ENCODE measurements around the gene MARCO.

Gene MARCO

GRCh38 chr2:118906186-118906585, 35.8 kb upstream of the MARCO start:
- no peak overlapping the region for H3K4me3 ChIP-seq (ENCODE audit: insufficient read length, low read depth)
- H3K9ac ChIP-seq (ENCODE audit: insufficient read length, low read depth): no peak overlapping the region
- peaks cover 3% of the 10 kb centered on the region for H3K4me1 ChIP-seq (ENCODE audit: insufficient read depth, insufficient read length)
- no peaks in the 10 kb centered on the region for H3K36me3 ChIP-seq (ENCODE audit: insufficient read depth, insufficient read length, low read length)
- H3K9me3 ChIP-seq (ENCODE audit: insufficient read depth, low read length): peaks cover 5% of the 10 kb centered on the region; the same call in 1 of the 2 replicates
- no peak for DNase-seq (ENCODE audit: low read depth, low spot score)
- H3K27me3 ChIP-seq (ENCODE audit: insufficient read depth, insufficient read length): no peaks in the 10 kb centered on the region
- no peak for TF ChIP-seq YY1 (IDR thresholded peaks at IDR 0.05; ENCODE audit: insufficient read depth, insufficient read length)

- Histone ChIP-seq H3K9me3 (ENCODE audit: insufficient read depth, low read length) (no peaks in the 10 kb centered on the region), H3K4me1 (ENCODE audit: insufficient read depth, insufficient read length) (no peaks in the 10 kb centered on the region), H3K27me3 (ENCODE audit: insufficient read depth, insufficient read length) (no peaks in the 10 kb centered on the region), H3K9ac (ENCODE audit: insufficient read length, low read depth) (no peak overlapping the region), H3K4me3 (ENCODE audit: insufficient read length, low read depth) (no peak overlapping the region), H3K36me3 (ENCODE audit: insufficient read depth, insufficient read length, low read length) (no peaks in the 10 kb centered on the region)
- no peak for TF ChIP-seq SUZ12 (IDR thresholded peaks at IDR 0.05; ENCODE audit: extremely low read depth, insufficient read depth, insufficient read length)
- no peak for TF ChIP-seq YY1 (IDR thresholded peaks at IDR 0.05; ENCODE audit: insufficient read depth, insufficient read length)
- TF ChIP-seq ZNF274 (IDR thresholded peaks at IDR 0.05; ENCODE audit: low read depth, low read length): no peak
- no peak for DNase-seq (ENCODE audit: low read depth, low spot score)
These were observed 34.2 kb upstream of the MARCO start for GRCh38 chr2:118907759-118908158.

DNA sequence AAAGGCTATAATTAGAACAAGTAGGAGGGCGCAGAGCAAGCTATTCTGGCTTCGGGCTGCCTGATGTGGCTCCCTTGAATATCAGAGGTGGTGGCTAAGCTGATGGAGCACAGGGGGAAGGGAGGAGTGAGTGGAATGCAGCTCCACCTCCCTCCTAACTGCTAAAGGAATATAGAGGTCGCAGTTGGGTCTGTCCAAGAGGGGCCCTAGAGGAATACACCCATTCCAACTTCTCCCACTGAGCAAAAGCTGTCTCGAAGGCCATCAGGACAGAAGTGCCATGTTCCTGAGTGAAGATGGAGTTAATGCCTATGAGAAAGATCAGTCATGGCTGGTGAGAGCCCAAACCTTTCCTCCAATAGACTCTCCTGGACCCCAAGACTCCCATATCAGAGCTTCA, 32.8 kb upstream of the MARCO start:
- TF ChIP-seq SUZ12 (IDR thresholded peaks at IDR 0.05; ENCODE audit: extremely low read depth, insufficient read depth, insufficient read length): no peak
- no peak for TF ChIP-seq YY1 (IDR thresholded peaks at IDR 0.05; ENCODE audit: insufficient read depth, insufficient read length)
- no peak for TF ChIP-seq ZNF274 (IDR thresholded peaks at IDR 0.05; ENCODE audit: low read depth, low read length)
- H3K4me3 ChIP-seq (ENCODE audit: insufficient read length, low read depth): no peak overlapping the region
- no peaks in the 10 kb centered on the region for H3K4me1 ChIP-seq (ENCODE audit: insufficient read depth, insufficient read length)
- no peaks in the 10 kb centered on the region for H3K27me3 ChIP-seq (ENCODE audit: insufficient read depth, insufficient read length)
- no peak for DNase-seq (ENCODE audit: low read depth, low spot score)
- no peak overlapping the region for H3K9ac ChIP-seq (ENCODE audit: insufficient read length, low read depth)
- H3K36me3 ChIP-seq (ENCODE audit: insufficient read depth, insufficient read length, low read length): no peaks in the 10 kb centered on the region
- no peaks in the 10 kb centered on the region for H3K9me3 ChIP-seq (ENCODE audit: insufficient read depth, low read length)

DNA sequence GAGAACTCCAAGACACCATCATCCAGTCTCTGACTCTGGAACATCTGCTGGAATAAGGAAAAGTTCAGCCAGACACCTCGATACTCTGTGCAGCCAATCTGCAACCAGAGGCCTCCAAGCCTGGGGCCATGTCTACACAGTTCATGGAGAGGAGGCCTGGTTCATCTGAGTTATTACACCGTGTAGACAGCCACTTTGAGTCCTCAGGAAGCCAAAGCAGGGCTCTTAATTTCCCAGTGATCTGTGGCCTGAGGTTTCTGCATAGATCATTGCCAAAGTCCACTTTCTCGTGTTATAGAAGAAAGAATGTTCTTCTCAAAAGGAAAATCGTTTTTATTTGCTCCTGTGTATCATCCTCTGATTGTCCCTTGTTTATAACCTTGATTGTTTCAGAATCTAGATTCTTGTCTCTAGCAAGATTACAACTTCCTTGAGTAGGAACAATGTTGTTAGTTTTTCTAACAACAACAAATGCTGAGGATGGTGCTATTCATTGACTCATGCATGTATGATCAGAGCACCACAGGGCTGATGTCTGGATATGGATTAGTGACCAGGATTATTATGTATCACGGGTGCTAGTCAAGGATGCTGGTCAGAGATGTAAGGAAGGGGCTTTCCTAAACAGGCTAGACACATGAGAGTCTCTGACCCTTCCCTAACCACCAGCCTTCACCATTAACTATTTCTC, 30.7 kb upstream of the MARCO start:
- Histone ChIP-seq H3K27me3 (ENCODE audit: insufficient read depth, insufficient read length) (no peaks in the 10 kb centered on the region), H3K9ac (ENCODE audit: insufficient read length, low read depth) (no peak overlapping the region), H3K9me3 (ENCODE audit: insufficient read depth, low read length) (no peaks in the 10 kb centered on the region), H3K4me1 (ENCODE audit: insufficient read depth, insufficient read length) (no peaks in the 10 kb centered on the region), H3K4me3 (ENCODE audit: insufficient read length, low read depth) (no peak overlapping the region), H3K36me3 (ENCODE audit: insufficient read depth, insufficient read length, low read length) (no peaks in the 10 kb centered on the region)
- no peak for TF ChIP-seq YY1 (IDR thresholded peaks at IDR 0.05; ENCODE audit: insufficient read depth, insufficient read length)
- no peak for TF ChIP-seq SUZ12 (IDR thresholded peaks at IDR 0.05; ENCODE audit: extremely low read depth, insufficient read depth, insufficient read length)
- no peak for TF ChIP-seq ZNF274 (IDR thresholded peaks at IDR 0.05; ENCODE audit: low read depth, low read length)
- no peak for DNase-seq (ENCODE audit: low read depth, low spot score)

DNA sequence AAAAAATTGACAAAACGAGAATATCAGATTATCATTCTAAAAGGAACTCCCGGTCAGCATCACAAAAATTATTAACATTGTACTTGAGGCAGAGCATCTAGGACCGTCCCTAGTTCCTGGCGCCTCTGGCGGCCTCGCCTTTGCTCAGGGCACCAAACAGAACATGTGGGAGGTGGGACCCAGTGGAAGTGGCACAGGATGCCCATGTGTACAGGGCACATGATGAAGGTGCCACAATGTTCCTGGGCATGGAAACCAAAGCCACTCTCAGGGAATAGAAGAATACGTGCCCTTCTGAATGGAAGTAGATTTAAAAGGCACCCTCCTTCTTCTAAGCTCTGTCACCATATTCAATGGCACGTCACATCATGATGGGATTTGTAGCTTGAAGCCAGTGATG, 30.1 kb upstream of the MARCO start:
- no peaks in the 10 kb centered on the region for H3K4me1 ChIP-seq (ENCODE audit: insufficient read depth, insufficient read length)
- TF ChIP-seq ZNF274 (IDR thresholded peaks at IDR 0.05; ENCODE audit: low read depth, low read length) (no peak), SUZ12 (IDR thresholded peaks at IDR 0.05; ENCODE audit: extremely low read depth, insufficient read depth, insufficient read length) (no peak), YY1 (IDR thresholded peaks at IDR 0.05; ENCODE audit: insufficient read depth, insufficient read length) (no peak)
- no peaks in the 10 kb centered on the region for H3K36me3 ChIP-seq (ENCODE audit: insufficient read depth, insufficient read length, low read length)
- no peak overlapping the region for H3K9ac ChIP-seq (ENCODE audit: insufficient read length, low read depth)
- no peak overlapping the region for H3K4me3 ChIP-seq (ENCODE audit: insufficient read length, low read depth)
- H3K9me3 ChIP-seq (ENCODE audit: insufficient read depth, low read length): no peaks in the 10 kb centered on the region
- no peak for DNase-seq (ENCODE audit: low read depth, low spot score)
- H3K27me3 ChIP-seq (ENCODE audit: insufficient read depth, insufficient read length): no peaks in the 10 kb centered on the region

DNA sequence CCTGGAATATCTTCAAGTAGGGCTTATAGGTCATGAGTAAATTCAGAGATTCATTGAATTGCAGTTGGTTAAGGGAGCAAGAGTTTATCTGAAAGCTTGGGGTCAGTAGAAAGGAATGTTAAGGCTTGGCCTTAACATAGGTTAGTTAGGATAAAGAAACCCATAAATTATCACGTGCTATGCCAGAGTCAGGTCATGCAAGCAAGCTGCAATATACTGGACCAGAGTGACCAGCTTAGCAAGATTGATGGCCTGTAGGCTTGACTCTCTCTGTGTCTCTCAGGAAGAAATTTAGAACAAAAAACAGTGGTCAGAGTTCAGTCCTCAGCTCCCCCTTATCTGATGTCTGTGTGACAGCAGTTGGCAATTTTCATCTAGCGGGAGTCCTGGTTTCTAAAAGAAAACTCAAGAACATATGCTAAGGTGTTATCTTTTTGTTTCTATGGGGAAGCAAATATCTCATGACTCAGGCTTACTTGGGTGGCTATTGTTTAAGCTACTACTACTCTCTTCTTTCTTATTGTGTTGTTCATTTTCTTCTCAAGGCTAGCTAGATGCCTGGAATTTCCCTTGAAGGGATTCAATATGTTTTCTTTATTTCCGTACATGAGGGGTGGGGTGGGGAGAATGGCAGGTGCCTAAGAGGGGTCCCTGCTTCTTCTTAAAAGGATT, 28.7 kb upstream of the MARCO start:
- Histone ChIP-seq H3K9me3 (ENCODE audit: insufficient read depth, low read length) (no peaks in the 10 kb centered on the region), H3K4me3 (ENCODE audit: insufficient read length, low read depth) (no peak overlapping the region), H3K27me3 (ENCODE audit: insufficient read depth, insufficient read length) (no peaks in the 10 kb centered on the region), H3K9ac (ENCODE audit: insufficient read length, low read depth) (no peak overlapping the region), H3K36me3 (ENCODE audit: insufficient read depth, insufficient read length, low read length) (no peaks in the 10 kb centered on the region), H3K4me1 (ENCODE audit: insufficient read depth, insufficient read length) (no peaks in the 10 kb centered on the region)
- TF ChIP-seq YY1 (IDR thresholded peaks at IDR 0.05; ENCODE audit: insufficient read depth, insufficient read length) (no peak), ZNF274 (IDR thresholded peaks at IDR 0.05; ENCODE audit: low read depth, low read length) (no peak)
- DNase-seq (ENCODE audit: low read depth, low spot score): no peak

- Histone ChIP-seq H3K4me1 (ENCODE audit: insufficient read depth, insufficient read length) (no peaks in the 10 kb centered on the region), H3K4me3 (ENCODE audit: insufficient read length, low read depth) (no peak overlapping the region), H3K36me3 (ENCODE audit: insufficient read depth, insufficient read length, low read length) (no peaks in the 10 kb centered on the region), H3K27me3 (ENCODE audit: insufficient read depth, insufficient read length) (no peaks in the 10 kb centered on the region), H3K9ac (ENCODE audit: insufficient read length, low read depth) (no peak overlapping the region), H3K9me3 (ENCODE audit: insufficient read depth, low read length) (peaks cover 5% of the 10 kb centered on the region)
- DNase-seq (ENCODE audit: low read depth, low spot score): no peak
- no peak for TF ChIP-seq ZNF274 (IDR thresholded peaks at IDR 0.05; ENCODE audit: low read depth, low read length)
- TF ChIP-seq SUZ12 (IDR thresholded peaks at IDR 0.05; ENCODE audit: extremely low read depth, insufficient read depth, insufficient read length): no peak
- TF ChIP-seq YY1 (IDR thresholded peaks at IDR 0.05; ENCODE audit: insufficient read depth, insufficient read length): no peak
These were observed 28.0 kb upstream of the MARCO start for GRCh38 chr2:118913803-118914645.

Measured in NT2/D1 (cell line).